H1 (cell line): ENCODE results near the gene FANCD2. TPM values are rescaled to one million over a fixed set of nuclear protein-coding genes. Genes with fewer than 3 reads are reported as not detected.

Experiments used
- CTCF ChIA-PET: fragments of 300-600 bp; sonication (Branson Sonifier 250); formaldehyde crosslinking; loops from one replicate; lab custom pipeline; 2021; ENCODE audit not compliant: partially characterized antibody; lab: Charles Lee
- POLR2A ChIA-PET: fragments of 300-600 bp; sonication (Branson Sonifier 250); formaldehyde crosslinking; loops from one replicate; lab custom pipeline; 2021; ENCODE audit warnings: inconsistent platforms; ENCODE audit not compliant: partially characterized antibody; lab: Charles Lee
- DNase-seq, 2 experiments: peaks; one replicate each; pipeline versions ENCODE4 v3.0.0 to v3.0.0-alpha.2; 2010 to 2022; ENCODE audit warnings: low spot score in 2 of 2, low read depth in 1 of 2, mixed read lengths in 1 of 2
- FAIRE-seq: peaks from 2 replicates; lab custom pipeline; 2011; peaks lifted over from hg19 to GRCh38; lab: Jason Lieb, UNC
- H2AFZ ChIP-seq: 2 replicates; pipeline ENCODE4 v1.8.1; 2012; ENCODE audit warnings: low read length, inconsistent platforms
- H2AK5ac ChIP-seq: 2 replicates; pipeline ENCODE4 v1.6.1; 2013; ENCODE audit warnings: low read depth, low read length
- H2BK120ac ChIP-seq: replicated peaks from 2 replicates; pipeline ENCODE3; 2013; ENCODE audit warnings: low read depth, low read length, inconsistent platforms
- H2BK12ac ChIP-seq: 2 replicates; pipeline ENCODE4 v1.6.1; 2013; ENCODE audit warnings: low read depth, low read length
- H2BK15ac ChIP-seq: 2 replicates; pipeline ENCODE4 v1.6.1; 2013; ENCODE audit warnings: low read length
- H2BK20ac ChIP-seq: 2 replicates; pipeline ENCODE4 v1.6.1; 2013; ENCODE audit warnings: low read length
- H2BK5ac ChIP-seq: 2 replicates; pipeline ENCODE4 v1.6.1; 2013; ENCODE audit warnings: low read depth, low read length
- H3K14ac ChIP-seq: 2 replicates; pipeline ENCODE4 v1.6.1; 2013; ENCODE audit warnings: inconsistent platforms; ENCODE audit not compliant: insufficient read length
- H3K18ac ChIP-seq: 2 replicates; pipeline ENCODE4 v1.6.1; 2013; ENCODE audit warnings: low read length; ENCODE audit errors: extremely low read depth
- H3K23ac ChIP-seq: 2 replicates; pipeline ENCODE4 v1.6.1; 2013; ENCODE audit warnings: inconsistent platforms; ENCODE audit not compliant: insufficient read length
- H3K23me2 ChIP-seq: 2 replicates; pipeline ENCODE4 v1.6.1; 2013; ENCODE audit warnings: low read depth, low read length
- H3K27ac ChIP-seq: 2 replicates; pipeline ENCODE4 v1.6.1; 2011; ENCODE audit warnings: low read depth, low read length, inconsistent platforms
- H3K27me3 ChIP-seq, 4 experiments: replicated peaks in 1 of 4; 1 replicate in 1 of 4; 2 replicates in 3 of 4; pipeline versions ENCODE4 v1.6.1 to v1.8.1; 2011 to 2013; ENCODE audit warnings: low read length in 3 of 4, mild to moderate bottlenecking in 3 of 4, inconsistent platforms in 2 of 4, mixed read lengths in 2 of 4, moderate library complexity in 1 of 4; ENCODE audit not compliant: control insufficient read depth in 3 of 4, insufficient read depth in 3 of 4; ENCODE audit errors: extremely low read depth in 1 of 4
- H3K36me3 ChIP-seq, 4 experiments: 2 replicates each; pipeline versions ENCODE4 v1.6.1 to v1.8.1; 2011 to 2013; ENCODE audit warnings: mild to moderate bottlenecking in 4 of 4, low read length in 3 of 4, moderate library complexity in 2 of 4, control low read depth in 1 of 4, inconsistent platforms in 1 of 4; ENCODE audit not compliant: insufficient read depth in 4 of 4, control insufficient read depth in 2 of 4
- H3K4ac ChIP-seq: replicated peaks from 2 replicates; pipeline ENCODE3; 2013; ENCODE audit warnings: low read length, low read depth, mixed read lengths, inconsistent platforms; ENCODE audit not compliant: insufficient read length
- H3K4me1 ChIP-seq, 4 experiments: replicated peaks in 1 of 4; 1 replicate in 1 of 4; 2 replicates in 3 of 4; pipeline versions ENCODE4 v1.6.1 to v1.8.1; 2011 to 2013; ENCODE audit warnings: low read length in 3 of 4, inconsistent platforms in 2 of 4, mixed read lengths in 1 of 4; ENCODE audit not compliant: insufficient read depth in 4 of 4, control insufficient read depth in 3 of 4
- H3K4me2 ChIP-seq, 2 experiments: 2 replicates each; pipeline versions ENCODE4 v1.6.1 to v1.8.1; 2011 to 2013; ENCODE audit warnings: low read depth in 2 of 2, low read length in 2 of 2, control low read depth in 1 of 2, inconsistent platforms in 1 of 2, mild to moderate bottlenecking in 1 of 2; ENCODE audit not compliant: insufficient read depth in 1 of 2
- H3K4me3 ChIP-seq, 4 experiments: fragments of 200-600, 300-600 bp in 1 of 4; sonication (generic), shearing (Covaris generic), sonication (Bioruptor Twin) in 1 of 4; 2 replicates each; pipeline versions ENCODE4 v1.5.1 to v1.8.1; 2011 to 2016; ENCODE audit warnings: low read length in 4 of 4, low read depth in 3 of 4, control low read depth in 2 of 4, inconsistent platforms in 2 of 4, mild to moderate bottlenecking in 2 of 4, mixed read lengths in 1 of 4, moderate library complexity in 1 of 4; ENCODE audit not compliant: insufficient read depth in 2 of 4; ENCODE audit errors: extremely low read depth in 1 of 4
- H3K56ac ChIP-seq: replicated peaks from 2 replicates; pipeline ENCODE3; 2013; ENCODE audit warnings: low read depth, mild to moderate bottlenecking, mixed read lengths, low read length, inconsistent platforms; ENCODE audit not compliant: insufficient read length
- H3K79me1 ChIP-seq: 2 replicates; pipeline ENCODE4 v1.6.1; 2013; ENCODE audit warnings: low read depth, low read length, control low read depth
- H3K79me2 ChIP-seq, 2 experiments: 2 replicates each; pipeline versions ENCODE4 v1.6.1 to v1.8.1; 2012 to 2013; ENCODE audit warnings: low read length in 2 of 2, mild to moderate bottlenecking in 2 of 2, inconsistent platforms in 1 of 2; ENCODE audit not compliant: insufficient read depth in 2 of 2, control insufficient read depth in 1 of 2
- H3K9ac ChIP-seq, 4 experiments: replicated peaks in 1 of 4; 1 replicate in 1 of 4; 2 replicates in 3 of 4; pipeline versions ENCODE4 v1.6.1 to v1.8.1; 2011 to 2013; ENCODE audit warnings: low read depth in 3 of 4, low read length in 3 of 4, control low read depth in 2 of 4, mild to moderate bottlenecking in 2 of 4, moderate library complexity in 2 of 4, inconsistent platforms in 1 of 4; ENCODE audit errors: extremely low read depth in 1 of 4
- H3K9me3 ChIP-seq, 2 experiments: 2 replicates each; pipeline versions ENCODE4 v1.6.1 to v1.8.1; 2012 to 2013; ENCODE audit warnings: mild to moderate bottlenecking in 2 of 2, moderate library complexity in 2 of 2, control low read depth in 1 of 2, inconsistent platforms in 1 of 2, low read depth in 1 of 2, low read length in 1 of 2, mixed read lengths in 1 of 2; ENCODE audit not compliant: insufficient read depth in 2 of 2
- H4K20me1 ChIP-seq, 2 experiments: replicated peaks in 1 of 2; 2 replicates each; pipeline versions ENCODE3 to v1.8.1; 2011 to 2013; ENCODE audit warnings: inconsistent platforms in 2 of 2, low read length in 2 of 2, mild to moderate bottlenecking in 1 of 2; ENCODE audit not compliant: insufficient read depth in 2 of 2, control insufficient read depth in 1 of 2
- H4K5ac ChIP-seq: 2 replicates; pipeline ENCODE4 v1.6.1; 2013; ENCODE audit warnings: low read length, low read depth, mixed read lengths, inconsistent platforms; ENCODE audit not compliant: insufficient read length
- H4K8ac ChIP-seq: 2 replicates; pipeline ENCODE4 v1.8.0; 2013; ENCODE audit warnings: mild to moderate bottlenecking, moderate library complexity, low read length, inconsistent platforms; ENCODE audit not compliant: insufficient read depth; ENCODE audit errors: extremely low read depth
- H4K91ac ChIP-seq: replicated peaks from 2 replicates; pipeline ENCODE3; 2013; ENCODE audit warnings: low read length, mixed read lengths, inconsistent platforms; ENCODE audit not compliant: insufficient read length
- RXRA ChIP-seq: IDR thresholded peaks from 2 replicates; pipeline ENCODE4 v1.6.1; 2011; ENCODE audit warnings: low read depth, mild to moderate bottlenecking, low read length, moderate library complexity; ENCODE audit not compliant: insufficient read depth
- SIRT6 ChIP-seq: IDR thresholded peaks from one replicate; pipeline ENCODE4 v1.7.1; 2012; ENCODE audit warnings: low read length, inconsistent platforms
- TCF12 ChIP-seq: IDR thresholded peaks from 2 replicates; pipeline ENCODE4 v1.6.1; 2011; ENCODE audit warnings: low read depth, mild to moderate bottlenecking, low read length
- WGBS, 2 experiments: shearing (Covaris generic) in 1 of 2; methylation state at CpG; one replicate each; pipeline versions ENCODE4 v1.1.6 to v1.1.7; 2013 to 2015; ENCODE audit warnings: low lambda C conversion rate in 2 of 2, mixed read lengths in 2 of 2, inconsistent platforms in 1 of 2, low coverage in 1 of 2, missing lambda C conversion rate in 1 of 2; ENCODE audit not compliant: insufficient replicate concordance in 2 of 2, insufficient coverage in 1 of 2, insufficient read length in 1 of 2; ENCODE audit errors: extremely low coverage in 1 of 2, missing lambda C conversion rate in 1 of 2; 5-methylcytosine and 5-hydroxymethylcytosine counted together
- polyA plus RNA-seq, 7 experiments: library from polyadenylated mRNA; depleted of rRNA in 3 of 7; stranded (reverse) in 5 of 7; unstranded in 2 of 7; fragments of >200 nt in 5 of 7; fragments of 200-250 nt in 2 of 7; gene quantifications; 1 replicate in 5 of 7; 2 replicates in 1 of 7; 4 replicates in 1 of 7; pipeline versions ENCODE4 v1.2.1 to v1.2.3, GENCODE V29; 2011 to 2013; ENCODE audit warnings: missing spikeins in 2 of 7, mixed read lengths in 2 of 7
- total RNA-seq: library from RNA; stranded (reverse); fragmentation: NEBNext Ultra II Directional; extraction: Animal tissue kit (Norgen Biotek cat#: 25700); gene quantifications from 2 replicates; pipeline ENCODE4 v1.2.1, GENCODE V29; 2021

FANCD2 gene
- total and polyA plus RNA-seq, 2 of the 8 experiments (the other 6 are each of a cell fraction or from before 2014, with no cell fraction given) = 33.1 to 77.8 TPM

DNA sequence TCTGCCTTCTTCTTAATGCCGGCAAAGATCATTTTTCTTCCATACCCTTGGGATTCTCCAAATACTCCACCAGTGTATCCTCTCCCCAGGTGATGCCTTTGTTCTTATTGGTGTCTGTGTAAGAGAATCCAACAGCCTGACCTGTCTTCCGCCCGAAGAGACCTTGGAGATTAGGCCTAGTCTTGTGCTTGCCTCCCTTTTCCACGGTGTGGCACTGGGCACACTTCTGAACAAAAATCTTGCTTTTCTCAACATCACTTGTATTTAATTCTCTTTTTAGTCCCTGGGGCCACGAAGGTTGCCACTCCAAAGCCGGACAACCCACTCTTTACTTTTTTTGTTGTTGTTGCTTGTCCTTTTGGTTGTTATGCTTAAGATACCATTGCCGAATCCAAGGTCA lies 25.6 kb upstream of the FANCD2 start:
- H2BK20ac ChIP-seq = no peak overlapping the region
- no peak overlapping the region for H2BK15ac ChIP-seq
- no peaks in the 10 kb centered on the region for H3K9me3 ChIP-seq
- no peaks in the 10 kb centered on the region; a peak in 1 of 7 replicates for H3K4me1 ChIP-seq
- H3K9ac ChIP-seq = no peak overlapping the region
- no peak overlapping the region for H3K4me3 ChIP-seq
- H3K4me2 ChIP-seq = no peak overlapping the region
- no peak overlapping the region for H4K5ac ChIP-seq
- no peak overlapping the region for H3K27ac ChIP-seq
- H3K23ac ChIP-seq = no peak overlapping the region
- H3K36me3 ChIP-seq = peaks cover 0 to 29% (median 13%) of the 10 kb centered on the region in 4 experiments; a peak in 5 of 8 replicates
- H3K56ac ChIP-seq = no peak overlapping the region
- no peak overlapping the region for H3K14ac ChIP-seq
- no peak overlapping the region for H2BK5ac ChIP-seq
- H2BK12ac ChIP-seq = no peak overlapping the region
- H2AFZ ChIP-seq = no peak overlapping the region
- DNase-seq (no peak), FAIRE-seq (no peak)
- H2AK5ac ChIP-seq = no peak overlapping the region
- TF ChIP-seq RXRA (no peak), SIRT6 (no peak), TCF12 (no peak)
- CTCF ChIA-PET = interaction anchor here (0.8 to 1.2 kb wide), 2 partner anchors 15 to 16 kb away, joined by 3 read pairs; no protein-coding TSS in a partner anchor
- no peak overlapping the region for H2BK120ac ChIP-seq
- peaks cover 0 to 17% of the 10 kb centered on the region in 2 experiments; a peak in 2 of 4 replicates for H3K79me2 ChIP-seq
- no peak overlapping the region for H3K4ac ChIP-seq
- H3K27me3 ChIP-seq = no peaks in the 10 kb centered on the region
- WGBS, 2 experiments = 91% methylated on average over 7 of the region's 7 CpGs; no CpG with 5 or more reads in 1 of the 2 experiments
- H4K91ac ChIP-seq = no peak overlapping the region
- H4K20me1 ChIP-seq = peaks cover 2 to 19% of the 10 kb centered on the region in 2 experiments
- H3K18ac ChIP-seq = no peak overlapping the region
- no peaks in the 10 kb centered on the region for H3K23me2 ChIP-seq
- no peak overlapping the region for H4K8ac ChIP-seq
- peaks cover 2% of the 10 kb centered on the region; the same call in 1 of the 2 replicates for H3K79me1 ChIP-seq
- POLR2A ChIA-PET = interaction anchor here (0.6 to 0.7 kb wide), 2 partner anchors 169 to 301 kb away, joined by 3 read pairs; no protein-coding TSS in a partner anchor
